HTERT RPE-1 (cell line): ENCODE results near the gene NEU4.

Experiments used
- in situ Hi-C: fragments of 300-500 bp; cut with MboI; formaldehyde crosslinking; loops from 4 replicates; pipeline ENCODE4 v1.14.3; 2020; ENCODE audit warnings: low sequenced_read_pairs

NEU4 gene

DNA sequence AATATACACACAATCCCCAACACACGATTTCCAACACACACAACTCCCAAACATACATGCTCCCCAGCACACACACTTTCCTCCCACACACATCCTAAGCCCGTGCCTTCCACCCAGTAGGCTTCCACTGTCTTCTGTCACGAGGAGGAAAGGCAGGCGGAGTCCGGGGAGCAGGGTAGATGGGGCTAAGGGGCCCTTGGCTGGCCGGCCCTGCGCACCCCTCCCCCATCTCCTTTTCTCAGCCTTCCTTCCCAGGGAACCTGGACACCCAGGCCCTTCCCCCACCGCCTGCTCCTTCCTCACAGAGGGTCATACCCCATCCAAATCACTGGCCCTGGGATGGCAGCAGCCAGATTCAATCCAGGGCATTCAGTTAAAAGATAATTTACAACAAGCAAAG lies 53.1 kb downstream of the NEU4 start:
- in situ Hi-C loops, result no loop called here

DNA sequence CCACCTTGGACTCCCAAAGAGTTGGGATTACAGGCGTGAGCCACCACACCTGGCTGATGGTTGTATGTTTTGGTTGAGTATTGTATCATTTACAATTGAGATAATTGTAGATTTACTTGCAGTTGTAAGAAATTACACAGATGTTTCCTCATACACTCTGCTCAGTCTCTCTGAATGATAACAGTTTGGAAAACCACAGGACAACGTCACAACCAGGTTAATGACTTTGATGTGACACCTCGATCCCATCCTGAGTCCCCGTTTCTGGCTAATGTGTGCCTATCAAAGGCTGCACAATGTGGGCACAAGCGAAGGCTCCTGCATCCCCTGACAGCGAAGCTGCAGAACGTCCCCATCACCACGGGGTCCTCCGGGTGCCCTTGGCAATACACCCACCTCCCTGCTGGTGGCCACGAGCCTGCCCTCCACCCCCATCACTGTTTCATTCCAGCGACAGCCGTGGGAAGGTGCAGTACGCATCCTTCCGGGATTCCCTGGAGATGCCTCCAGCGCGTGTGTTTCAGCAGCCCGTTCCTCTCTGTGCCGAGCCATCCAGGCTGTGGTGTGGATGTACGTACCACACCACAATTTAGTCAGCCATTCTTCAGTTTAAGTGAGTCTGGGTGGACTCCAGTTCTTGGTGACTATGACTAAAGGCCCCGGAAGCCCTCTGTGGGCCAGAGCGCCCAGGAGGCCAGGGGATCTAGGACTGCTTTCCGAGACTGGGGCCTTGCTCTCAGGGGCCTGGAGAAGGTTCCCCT lies 54.0 kb downstream of the NEU4 start:
- in situ Hi-C loops, result no loop called here

DNA sequence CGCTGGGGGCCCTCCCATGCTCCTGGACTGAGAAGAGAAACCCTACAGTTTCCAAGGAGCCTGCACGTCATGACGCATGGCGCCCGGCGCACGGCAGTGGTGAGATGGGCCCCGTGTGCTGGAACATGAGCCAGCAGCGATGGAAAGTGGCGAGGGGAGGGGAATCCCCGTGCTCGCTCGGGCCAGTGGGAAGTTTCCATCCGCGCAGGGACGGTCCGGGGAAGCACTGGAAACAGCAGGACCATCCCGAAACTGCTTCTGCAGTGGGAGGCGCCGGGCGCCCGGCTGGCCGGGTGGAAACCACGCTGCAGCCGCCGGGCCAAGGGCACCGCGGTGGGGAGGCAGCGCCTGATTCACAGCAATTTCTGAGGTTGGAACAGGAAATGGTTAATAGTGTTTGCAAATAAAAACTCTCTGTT lies 54.6 kb downstream of the NEU4 start:
- in situ Hi-C loops, result no loop called here

DNA sequence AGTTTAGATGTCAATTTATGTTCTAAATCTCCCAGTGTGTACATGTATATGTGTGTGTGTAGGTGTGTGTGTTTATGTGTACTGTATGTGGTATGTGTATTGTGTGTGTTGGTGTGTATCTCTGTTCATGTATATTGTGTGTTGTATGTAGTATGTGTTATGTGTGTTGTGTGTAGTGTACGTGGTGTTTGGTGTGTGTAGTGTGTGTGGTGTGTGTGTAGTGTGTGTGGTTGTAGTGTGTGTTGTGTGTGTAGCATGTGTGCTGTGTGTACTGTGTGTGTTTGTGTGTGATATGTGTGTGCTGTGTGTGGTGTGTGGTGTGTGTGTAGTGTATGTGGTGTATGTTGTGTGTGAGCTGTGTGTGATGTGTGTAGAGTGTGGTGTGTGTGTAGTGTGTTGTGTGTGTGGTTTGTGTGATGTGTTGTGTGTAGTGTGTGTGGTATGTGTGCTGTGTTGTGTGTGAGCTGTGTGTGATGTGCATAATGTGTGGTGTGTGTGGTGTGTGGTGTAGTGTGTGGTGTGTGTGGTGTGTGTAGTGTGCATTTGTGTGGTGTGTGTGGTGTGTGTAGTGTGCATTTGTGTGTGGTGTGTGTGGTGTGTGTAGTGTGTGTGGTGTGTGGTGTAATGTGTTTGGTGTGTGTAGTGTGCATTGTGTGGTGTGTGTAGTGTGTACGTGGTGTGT lies 55.3 kb downstream of the NEU4 start:
- in situ Hi-C loops, result no loop called here

DNA sequence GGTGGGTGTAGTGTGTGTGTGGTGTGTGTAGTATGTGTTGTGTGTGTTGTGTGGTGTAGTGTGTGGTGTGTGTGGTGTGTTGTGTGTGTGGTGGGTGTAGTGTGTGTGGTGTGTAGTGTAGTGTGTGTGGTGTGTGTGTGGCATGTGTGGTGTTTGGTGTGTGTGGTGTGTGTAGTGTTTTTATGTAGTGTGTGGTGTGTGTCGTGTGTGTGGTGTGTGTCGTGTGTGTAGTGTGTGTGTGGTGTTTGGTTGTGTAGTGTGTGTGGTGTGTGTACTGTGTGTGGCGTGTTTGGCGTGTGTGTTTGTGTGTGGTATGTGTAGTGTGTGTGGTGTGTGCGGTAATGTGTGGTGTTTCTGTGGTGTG lies 55.8 kb downstream of the NEU4 start:
- in situ Hi-C loops, result no loop called here

DNA sequence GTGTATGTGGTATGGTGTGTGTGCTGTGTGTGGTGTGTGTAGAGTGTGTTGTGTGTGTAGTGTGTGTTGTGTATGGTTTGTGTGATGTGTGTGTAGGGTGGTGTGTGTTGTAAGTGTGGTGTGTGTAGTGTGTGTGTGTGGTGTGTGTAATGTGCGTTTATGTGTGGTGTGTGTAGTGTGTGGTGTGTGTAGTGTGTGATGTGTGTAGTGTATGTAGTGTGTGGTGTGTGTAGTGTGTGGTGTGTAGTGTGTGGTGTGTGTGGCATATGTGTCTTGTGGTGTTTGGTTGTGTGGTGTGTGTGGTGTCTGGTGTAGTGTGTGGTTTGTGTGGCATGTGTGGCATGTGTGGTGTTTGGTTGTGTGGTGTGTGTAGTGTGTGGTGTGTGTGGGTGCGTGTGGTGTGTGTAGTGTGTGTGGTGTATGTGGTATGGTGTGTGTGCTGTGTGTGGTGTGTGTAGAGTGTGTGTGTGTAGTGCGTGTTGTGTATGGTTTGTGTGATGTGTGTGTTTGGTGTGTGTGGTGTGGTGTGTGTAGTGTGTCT lies 56.5 kb downstream of the NEU4 start:
- in situ Hi-C loops, result no loop called here

DNA sequence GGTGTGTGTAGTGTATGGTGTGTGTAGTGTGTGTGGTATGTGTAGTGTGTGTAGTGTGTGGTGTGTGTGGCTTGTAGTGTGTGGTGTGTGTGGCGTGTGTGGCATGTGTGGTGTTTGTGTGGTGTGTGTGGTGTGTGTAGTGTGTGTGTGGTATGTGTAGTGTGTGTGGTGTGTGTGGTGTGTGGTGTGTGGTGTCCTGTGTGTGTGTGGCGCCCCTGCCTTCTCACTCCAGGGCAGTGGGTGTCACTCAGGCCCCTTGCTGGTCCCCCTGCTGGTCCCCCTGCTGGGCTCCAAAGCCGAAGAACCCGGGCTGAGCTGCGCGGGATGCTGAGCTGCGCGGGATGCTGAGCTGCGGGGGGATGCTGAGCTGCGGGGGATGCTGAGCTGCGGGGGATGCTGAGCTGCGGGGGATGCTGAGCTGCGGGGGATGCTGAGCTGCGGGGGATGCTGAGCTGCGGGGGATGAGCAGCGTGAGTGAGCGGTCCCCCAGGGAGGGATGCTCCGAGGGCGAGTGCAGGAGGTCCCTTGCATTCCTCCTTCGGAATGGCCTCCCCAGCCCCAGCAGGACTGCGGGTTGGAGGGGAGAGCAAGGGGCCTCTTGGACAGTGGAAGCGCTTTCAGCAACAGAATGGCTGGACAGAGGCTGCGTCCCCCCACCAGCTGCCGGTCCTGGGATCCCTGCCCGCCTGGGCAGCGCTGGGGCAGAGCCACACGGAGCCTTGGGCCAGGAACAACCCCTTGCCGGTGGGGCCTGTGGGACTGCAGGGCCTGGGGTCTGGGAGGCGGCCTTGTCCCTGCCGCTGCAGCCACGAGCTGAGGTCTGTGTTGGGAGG lies 57.2 kb downstream of the NEU4 start:
- in situ Hi-C loops, result no loop called here
